Measurements from ENCODE around the gene UHRF1.
A peak's percentile ranks its signal among the peaks of the same experiment; 100 is the strongest.

Gene UHRF1

GRCh38 chr19:4909156-4909896 lies at the start of gene UHRF1:
TSS of gene UHRF1 (plus strand) at chr19:4909501. CDS start at chr19:4910886, 1,385 bp downstream.
- no peak for DNase-seq (ENCODE audit: low read depth)
- in situ Hi-C loops (cut with HindIII; ENCODE audit: low sequenced_read_pairs) = no loop called here
- no peak for TF ChIP-seq CTCF (IDR thresholded peaks at IDR 0.05; ENCODE audit: low read depth, low read length, missing control alignments)
- peak within 1 kb of the TSS; percentile 56 for H3K4me3 ChIP-seq (ENCODE audit: low read depth, low read length)

- TF ChIP-seq CTCF (IDR thresholded peaks at IDR 0.05; ENCODE audit: low read depth, low read length, missing control alignments) = no peak
- no peak overlapping the region for H3K4me3 ChIP-seq (ENCODE audit: low read depth, low read length)
- in situ Hi-C loops (cut with HindIII; ENCODE audit: low sequenced_read_pairs) = no loop called here
- DNase-seq (ENCODE audit: low read depth) = no peak
Observed at GRCh38 chr19:4859697-4860096, 49.6 kb upstream of the UHRF1 start.

GRCh38 chr19:4861147-4861546 lies 48.2 kb upstream of the UHRF1 start:
- no peak for DNase-seq (ENCODE audit: low read depth)
- in situ Hi-C loops (cut with HindIII; ENCODE audit: low sequenced_read_pairs) = no loop called here

GRCh38 chr19:4866595-4867424 lies 42.5 kb upstream of the UHRF1 start:
- no peak for TF ChIP-seq CTCF (IDR thresholded peaks at IDR 0.05; ENCODE audit: low read depth, low read length, missing control alignments)
- peak overlapping the region; percentile 74 for H3K4me3 ChIP-seq (ENCODE audit: low read depth, low read length)
- in situ Hi-C loops (cut with HindIII; ENCODE audit: low sequenced_read_pairs) = no loop called here
- DNase-seq (ENCODE audit: low read depth) = no peak

More at GRCh38 chr19:4861147-4861546, 48.2 kb upstream of the UHRF1 start:
- TF ChIP-seq CTCF (IDR thresholded peaks at IDR 0.05; ENCODE audit: low read depth, low read length, missing control alignments) = no peak
- H3K4me3 ChIP-seq (ENCODE audit: low read depth, low read length) = no peak overlapping the region

GRCh38 chr19:4867534-4868285 lies 41.6 kb upstream of the UHRF1 start, which contains the start of gene PLIN3:
TSS of gene PLIN3 (minus strand) at chr19:4867667. CDS start at chr19:4861394, 6,273 bp downstream.
- DNase-seq (ENCODE audit: low read depth) = peak; percentile 87
- no peak for TF ChIP-seq CTCF (IDR thresholded peaks at IDR 0.05; ENCODE audit: low read depth, low read length, missing control alignments)
- peak within 1 kb of the TSS; percentile 74 for H3K4me3 ChIP-seq (ENCODE audit: low read depth, low read length)
- in situ Hi-C loops (cut with HindIII; ENCODE audit: low sequenced_read_pairs) = no loop called here

GRCh38 chr19:4868286-4868834 lies 40.9 kb upstream of the UHRF1 start:
- no peak for DNase-seq (ENCODE audit: low read depth)
- in situ Hi-C loops (cut with HindIII; ENCODE audit: low sequenced_read_pairs) = no loop called here
- H3K4me3 ChIP-seq (ENCODE audit: low read depth, low read length) = no peak overlapping the region
- TF ChIP-seq CTCF (IDR thresholded peaks at IDR 0.05; ENCODE audit: low read depth, low read length, missing control alignments) = no peak
